ENCODE data around the gene PIK3R2. TPM values are rescaled to one million over a fixed set of nuclear protein-coding genes. Genes with fewer than 3 reads are reported as not detected.

The PIK3R2 gene
- total and polyA plus RNA-seq, 2 experiments from 2014 or later: 8.5 to 66.6 TPM

- H3K4me1 Mint-ChIP-seq: no peaks in the 10 kb centered on the region
These were observed 11.9 kb upstream of the PIK3R2 start for GRCh38 chr19:18141031-18141430.

More at GRCh38 chr19:18141031-18141430, 11.9 kb upstream of the PIK3R2 start:
- H3K4me3 Mint-ChIP-seq: no peak overlapping the region
- Histone ChIP-seq H3K9me2 (ENCODE audit: insufficient read depth) (no peaks in the 10 kb centered on the region), H3K4me1 (ENCODE audit: insufficient read depth) (no peaks in the 10 kb centered on the region), H2AFZ (no peak overlapping the region), H3K4me2 (no peak overlapping the region), H3K27ac (ENCODE audit: low read depth) (no peak overlapping the region), H3F3A (replicated peaks; ENCODE audit: low read depth) (no peaks in the 10 kb centered on the region), H3K4me3 (no peak overlapping the region), H3K36me3 (ENCODE audit: insufficient read depth) (peaks cover 6% of the 10 kb centered on the region), H3K27me3 (ENCODE audit: insufficient read depth) (no peaks in the 10 kb centered on the region), H3K79me2 (replicated peaks; ENCODE audit: insufficient read depth) (no peaks in the 10 kb centered on the region), H4K20me1 (replicated peaks; ENCODE audit: insufficient read depth) (no peaks in the 10 kb centered on the region; the same call in 1 of the 2 replicates)
- H3K36me3 Mint-ChIP-seq (ENCODE audit: low read depth): peaks cover 35% of the 10 kb centered on the region
- DNase-seq (ENCODE audit: low spot score): no peak
- peaks cover 2% of the 10 kb centered on the region for H3K27me3 Mint-ChIP-seq (ENCODE audit: insufficient read depth, low read depth, poor library complexity)
- no peaks in the 10 kb centered on the region; the same call in 2 of the 3 replicates for H3K9me3 Mint-ChIP-seq
- ATAC-seq: no peak
- no peak overlapping the region for H3K27ac Mint-ChIP-seq
- no peak for TF ChIP-seq STAT1 (IDR thresholded peaks at IDR 0.05; ENCODE audit: unreplicated experiment)
- TF ChIP-seq EZH2 (IDR thresholded peaks at IDR 0.05; ENCODE audit: low read depth, unreplicated experiment): no peak
- TF ChIP-seq, protein P1, sequence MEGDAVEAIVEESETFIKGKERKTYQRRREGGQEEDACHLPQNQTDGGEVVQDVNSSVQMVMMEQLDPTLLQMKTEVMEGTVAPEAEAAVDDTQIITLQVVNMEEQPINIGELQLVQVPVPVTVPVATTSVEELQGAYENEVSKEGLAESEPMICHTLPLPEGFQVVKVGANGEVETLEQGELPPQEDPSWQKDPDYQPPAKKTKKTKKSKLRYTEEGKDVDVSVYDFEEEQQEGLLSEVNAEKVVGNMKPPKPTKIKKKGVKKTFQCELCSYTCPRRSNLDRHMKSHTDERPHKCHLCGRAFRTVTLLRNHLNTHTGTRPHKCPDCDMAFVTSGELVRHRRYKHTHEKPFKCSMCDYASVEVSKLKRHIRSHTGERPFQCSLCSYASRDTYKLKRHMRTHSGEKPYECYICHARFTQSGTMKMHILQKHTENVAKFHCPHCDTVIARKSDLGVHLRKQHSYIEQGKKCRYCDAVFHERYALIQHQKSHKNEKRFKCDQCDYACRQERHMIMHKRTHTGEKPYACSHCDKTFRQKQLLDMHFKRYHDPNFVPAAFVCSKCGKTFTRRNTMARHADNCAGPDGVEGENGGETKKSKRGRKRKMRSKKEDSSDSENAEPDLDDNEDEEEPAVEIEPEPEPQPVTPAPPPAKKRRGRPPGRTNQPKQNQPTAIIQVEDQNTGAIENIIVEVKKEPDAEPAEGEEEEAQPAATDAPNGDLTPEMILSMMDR (conservative IDR thresholded peaks at IDR 0.05; ENCODE audit: low read depth in 2 of 2): no peak
- TF ChIP-seq POLR2AphosphoS5 (IDR thresholded peaks at IDR 0.05; ENCODE audit: low read depth): no peak
- no peak for TF ChIP-seq EZH2phosphoT487 (IDR thresholded peaks at IDR 0.05; ENCODE audit: unreplicated experiment)
- TF ChIP-seq ZNF114 (CRISPR knock-in tag; IDR thresholded peaks at IDR 0.05): no peak
- TF ChIP-seq ETS1 (IDR thresholded peaks at IDR 0.05): no peak
- no peak for TF ChIP-seq NANOG (IDR thresholded peaks at IDR 0.05; ENCODE audit: borderline replicate concordance)
- no peak for TF ChIP-seq REST (IDR thresholded peaks at IDR 0.05; ENCODE audit: unreplicated experiment)
- no peak for TF ChIP-seq ZNF331 (CRISPR knock-in tag; IDR thresholded peaks at IDR 0.05; ENCODE audit: low read depth)
- TF ChIP-seq JUNB (IDR thresholded peaks at IDR 0.05; ENCODE audit: unreplicated experiment): no peak
- no peak for TF ChIP-seq CREB1 (CRISPR knock-in tag; IDR thresholded peaks at IDR 0.05; ENCODE audit: low read depth)
- no peak for TF ChIP-seq ZNF462 (CRISPR knock-in tag; IDR thresholded peaks at IDR 0.05)

Data from GM23338 (cell line).